Measurements from ENCODE around the gene ADAP1.

ADAP1 gene

GRCh38 chr7:867001-867405 is 87.5 kb downstream of the ADAP1 start:
- CTCF ChIA-PET, result no interaction called here
- Histone ChIP-seq H3K9me3 (ENCODE audit: control insufficient read depth, insufficient read depth, low read depth, low read length) (no peaks in the 10 kb centered on the region), H3K4me1 (ENCODE audit: control insufficient read depth, insufficient read depth, low read length) (no peaks in the 10 kb centered on the region), H3K27ac (ENCODE audit: extremely low read depth, low read depth, low read length) (no peak overlapping the region), H3K36me3 (ENCODE audit: control insufficient read depth in 2 of 2, insufficient read depth in 1 of 2, low read length in 2 of 2) (peaks cover 17 to 60% of the 10 kb centered on the region in 2 experiments; a peak in 2 of 3 replicates), H3K4me3 (ENCODE audit: low read depth, low read length) (no peak overlapping the region)
- TF ChIP-seq ZNF510 (tag by site-specific recombination; IDR thresholded peaks at IDR 0.05; ENCODE audit: insufficient replicate concordance) (no peak), ZNF169 (tag by site-specific recombination; IDR thresholded peaks at IDR 0.05) (no peak), ZNF600 (tag by site-specific recombination; IDR thresholded peaks at IDR 0.05) (no peak), ZNF223 (tag by site-specific recombination; IDR thresholded peaks at IDR 0.05) (no peak), PRDM1 (tag by site-specific recombination; IDR thresholded peaks at IDR 0.05) (no peak), ZNF768 (tag by site-specific recombination; IDR thresholded peaks at IDR 0.05) (no peak), ZBTB21 (tag by site-specific recombination; IDR thresholded peaks at IDR 0.05) (no peak), KLF7 (tag by site-specific recombination; IDR thresholded peaks at IDR 0.05; ENCODE audit: borderline replicate concordance) (no peak), TSHZ1 (tag by site-specific recombination; IDR thresholded peaks at IDR 0.05; ENCODE audit: borderline replicate concordance) (no peak), ZBTB20 (tag by site-specific recombination; IDR thresholded peaks at IDR 0.05) (no peak), ZNF221 (tag by site-specific recombination; IDR thresholded peaks at IDR 0.05; ENCODE audit: borderline replicate concordance) (no peak), HOXA7 (CRISPR knock-in tag; IDR thresholded peaks at IDR 0.05; ENCODE audit: borderline replicate concordance) (no peak), KLF1 (tag by site-specific recombination; IDR thresholded peaks at IDR 0.05) (no peak), ZNF670 (tag by site-specific recombination; IDR thresholded peaks at IDR 0.05; ENCODE audit: low read depth) (no peak), ZNF529 (tag by site-specific recombination; IDR thresholded peaks at IDR 0.05; ENCODE audit: insufficient replicate concordance) (no peak), ZBTB44 (tag by site-specific recombination; IDR thresholded peaks at IDR 0.05) (no peak), SP7 (tag by site-specific recombination; IDR thresholded peaks at IDR 0.05) (no peak)
- TF ChIP-seq, protein P1, sequence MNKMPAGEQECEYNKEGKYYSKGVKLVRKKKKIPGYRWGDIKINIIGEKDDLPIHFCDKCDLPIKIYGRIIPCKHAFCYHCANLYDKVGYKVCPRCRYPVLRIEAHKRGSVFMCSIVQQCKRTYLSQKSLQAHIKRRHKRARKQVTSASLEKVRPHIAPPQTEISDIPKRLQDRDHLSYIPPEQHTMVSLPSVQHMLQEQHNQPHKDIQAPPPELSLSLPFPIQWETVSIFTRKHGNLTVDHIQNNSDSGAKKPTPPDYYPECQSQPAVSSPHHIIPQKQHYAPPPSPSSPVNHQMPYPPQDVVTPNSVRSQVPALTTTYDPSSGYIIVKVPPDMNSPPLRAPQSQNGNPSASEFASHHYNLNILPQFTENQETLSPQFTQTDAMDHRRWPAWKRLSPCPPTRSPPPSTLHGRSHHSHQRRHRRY (tag by site-specific recombination; IDR thresholded peaks at IDR 0.05), result no peak
- TF ChIP-seq, protein P2, sequence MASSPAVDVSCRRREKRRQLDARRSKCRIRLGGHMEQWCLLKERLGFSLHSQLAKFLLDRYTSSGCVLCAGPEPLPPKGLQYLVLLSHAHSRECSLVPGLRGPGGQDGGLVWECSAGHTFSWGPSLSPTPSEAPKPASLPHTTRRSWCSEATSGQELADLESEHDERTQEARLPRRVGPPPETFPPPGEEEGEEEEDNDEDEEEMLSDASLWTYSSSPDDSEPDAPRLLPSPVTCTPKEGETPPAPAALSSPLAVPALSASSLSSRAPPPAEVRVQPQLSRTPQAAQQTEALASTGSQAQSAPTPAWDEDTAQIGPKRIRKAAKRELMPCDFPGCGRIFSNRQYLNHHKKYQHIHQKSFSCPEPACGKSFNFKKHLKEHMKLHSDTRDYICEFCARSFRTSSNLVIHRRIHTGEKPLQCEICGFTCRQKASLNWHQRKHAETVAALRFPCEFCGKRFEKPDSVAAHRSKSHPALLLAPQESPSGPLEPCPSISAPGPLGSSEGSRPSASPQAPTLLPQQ (tag by site-specific recombination; IDR thresholded peaks at IDR 0.05), result no peak
- POLR2A ChIA-PET, result interaction anchor here (0.6 kb wide), 1 partner anchor 343 kb away, joined by 3 read pairs; no protein-coding TSS in a partner anchor
